H1 (cell line): ENCODE results near the gene PBX3. TPM values are rescaled to one million over a fixed set of nuclear protein-coding genes. Genes with fewer than 3 reads are reported as not detected.

Experiments
- CTCF ChIA-PET: fragments of 300-600 bp; sonication (Branson Sonifier 250); formaldehyde crosslinking; loops from one replicate; lab custom pipeline; 2021; ENCODE audit not compliant: partially characterized antibody; lab: Charles Lee
- POLR2A ChIA-PET: fragments of 300-600 bp; sonication (Branson Sonifier 250); formaldehyde crosslinking; loops from one replicate; lab custom pipeline; 2021; ENCODE audit warnings: inconsistent platforms; ENCODE audit not compliant: partially characterized antibody; lab: Charles Lee
- DNase-seq, 2 experiments: peaks; one replicate each; pipeline versions ENCODE4 v3.0.0 to v3.0.0-alpha.2; 2010 to 2022; ENCODE audit warnings: low spot score in 2 of 2, low read depth in 1 of 2, mixed read lengths in 1 of 2
- FAIRE-seq: peaks from 2 replicates; lab custom pipeline; 2011; peaks lifted over from hg19 to GRCh38; lab: Jason Lieb, UNC
- H2AFZ ChIP-seq: 2 replicates; pipeline ENCODE4 v1.8.1; 2012; ENCODE audit warnings: low read length, inconsistent platforms
- H2AK5ac ChIP-seq: 2 replicates; pipeline ENCODE4 v1.6.1; 2013; ENCODE audit warnings: low read depth, low read length
- H2BK120ac ChIP-seq: replicated peaks from 2 replicates; pipeline ENCODE3; 2013; ENCODE audit warnings: low read depth, low read length, inconsistent platforms
- H2BK12ac ChIP-seq: 2 replicates; pipeline ENCODE4 v1.6.1; 2013; ENCODE audit warnings: low read depth, low read length
- H2BK15ac ChIP-seq: 2 replicates; pipeline ENCODE4 v1.6.1; 2013; ENCODE audit warnings: low read length
- H2BK20ac ChIP-seq: 2 replicates; pipeline ENCODE4 v1.6.1; 2013; ENCODE audit warnings: low read length
- H2BK5ac ChIP-seq: 2 replicates; pipeline ENCODE4 v1.6.1; 2013; ENCODE audit warnings: low read depth, low read length
- H3K14ac ChIP-seq: 2 replicates; pipeline ENCODE4 v1.6.1; 2013; ENCODE audit warnings: inconsistent platforms; ENCODE audit not compliant: insufficient read length
- H3K18ac ChIP-seq: 2 replicates; pipeline ENCODE4 v1.6.1; 2013; ENCODE audit warnings: low read length; ENCODE audit errors: extremely low read depth
- H3K23ac ChIP-seq: 2 replicates; pipeline ENCODE4 v1.6.1; 2013; ENCODE audit warnings: inconsistent platforms; ENCODE audit not compliant: insufficient read length
- H3K23me2 ChIP-seq: 2 replicates; pipeline ENCODE4 v1.6.1; 2013; ENCODE audit warnings: low read depth, low read length
- H3K27ac ChIP-seq: 2 replicates; pipeline ENCODE4 v1.6.1; 2011; ENCODE audit warnings: low read depth, low read length, inconsistent platforms
- H3K27me3 ChIP-seq, 4 experiments: replicated peaks in 1 of 4; 1 replicate in 1 of 4; 2 replicates in 3 of 4; pipeline versions ENCODE4 v1.6.1 to v1.8.1; 2011 to 2013; ENCODE audit warnings: low read length in 3 of 4, mild to moderate bottlenecking in 3 of 4, inconsistent platforms in 2 of 4, mixed read lengths in 2 of 4, moderate library complexity in 1 of 4; ENCODE audit not compliant: control insufficient read depth in 3 of 4, insufficient read depth in 3 of 4; ENCODE audit errors: extremely low read depth in 1 of 4
- H3K36me3 ChIP-seq, 4 experiments: 2 replicates each; pipeline versions ENCODE4 v1.6.1 to v1.8.1; 2011 to 2013; ENCODE audit warnings: mild to moderate bottlenecking in 4 of 4, low read length in 3 of 4, moderate library complexity in 2 of 4, control low read depth in 1 of 4, inconsistent platforms in 1 of 4; ENCODE audit not compliant: insufficient read depth in 4 of 4, control insufficient read depth in 2 of 4
- H3K4ac ChIP-seq: replicated peaks from 2 replicates; pipeline ENCODE3; 2013; ENCODE audit warnings: low read length, low read depth, mixed read lengths, inconsistent platforms; ENCODE audit not compliant: insufficient read length
- H3K4me1 ChIP-seq, 4 experiments: replicated peaks in 1 of 4; 1 replicate in 1 of 4; 2 replicates in 3 of 4; pipeline versions ENCODE4 v1.6.1 to v1.8.1; 2011 to 2013; ENCODE audit warnings: low read length in 3 of 4, inconsistent platforms in 2 of 4, mixed read lengths in 1 of 4; ENCODE audit not compliant: insufficient read depth in 4 of 4, control insufficient read depth in 3 of 4
- H3K4me2 ChIP-seq, 2 experiments: 2 replicates each; pipeline versions ENCODE4 v1.6.1 to v1.8.1; 2011 to 2013; ENCODE audit warnings: low read depth in 2 of 2, low read length in 2 of 2, control low read depth in 1 of 2, inconsistent platforms in 1 of 2, mild to moderate bottlenecking in 1 of 2; ENCODE audit not compliant: insufficient read depth in 1 of 2
- H3K4me3 ChIP-seq, 4 experiments: fragments of 200-600, 300-600 bp in 1 of 4; sonication (generic), shearing (Covaris generic), sonication (Bioruptor Twin) in 1 of 4; 2 replicates each; pipeline versions ENCODE4 v1.5.1 to v1.8.1; 2011 to 2016; ENCODE audit warnings: low read length in 4 of 4, low read depth in 3 of 4, control low read depth in 2 of 4, inconsistent platforms in 2 of 4, mild to moderate bottlenecking in 2 of 4, mixed read lengths in 1 of 4, moderate library complexity in 1 of 4; ENCODE audit not compliant: insufficient read depth in 2 of 4; ENCODE audit errors: extremely low read depth in 1 of 4
- H3K56ac ChIP-seq: replicated peaks from 2 replicates; pipeline ENCODE3; 2013; ENCODE audit warnings: low read depth, mild to moderate bottlenecking, mixed read lengths, low read length, inconsistent platforms; ENCODE audit not compliant: insufficient read length
- H3K79me1 ChIP-seq: 2 replicates; pipeline ENCODE4 v1.6.1; 2013; ENCODE audit warnings: low read depth, low read length, control low read depth
- H3K79me2 ChIP-seq, 2 experiments: 2 replicates each; pipeline versions ENCODE4 v1.6.1 to v1.8.1; 2012 to 2013; ENCODE audit warnings: low read length in 2 of 2, mild to moderate bottlenecking in 2 of 2, inconsistent platforms in 1 of 2; ENCODE audit not compliant: insufficient read depth in 2 of 2, control insufficient read depth in 1 of 2
- H3K9ac ChIP-seq, 4 experiments: replicated peaks in 1 of 4; 1 replicate in 1 of 4; 2 replicates in 3 of 4; pipeline versions ENCODE4 v1.6.1 to v1.8.1; 2011 to 2013; ENCODE audit warnings: low read depth in 3 of 4, low read length in 3 of 4, control low read depth in 2 of 4, mild to moderate bottlenecking in 2 of 4, moderate library complexity in 2 of 4, inconsistent platforms in 1 of 4; ENCODE audit errors: extremely low read depth in 1 of 4
- H3K9me3 ChIP-seq, 2 experiments: 2 replicates each; pipeline versions ENCODE4 v1.6.1 to v1.8.1; 2012 to 2013; ENCODE audit warnings: mild to moderate bottlenecking in 2 of 2, moderate library complexity in 2 of 2, control low read depth in 1 of 2, inconsistent platforms in 1 of 2, low read depth in 1 of 2, low read length in 1 of 2, mixed read lengths in 1 of 2; ENCODE audit not compliant: insufficient read depth in 2 of 2
- H4K20me1 ChIP-seq, 2 experiments: replicated peaks in 1 of 2; 2 replicates each; pipeline versions ENCODE3 to v1.8.1; 2011 to 2013; ENCODE audit warnings: inconsistent platforms in 2 of 2, low read length in 2 of 2, mild to moderate bottlenecking in 1 of 2; ENCODE audit not compliant: insufficient read depth in 2 of 2, control insufficient read depth in 1 of 2
- H4K5ac ChIP-seq: 2 replicates; pipeline ENCODE4 v1.6.1; 2013; ENCODE audit warnings: low read length, low read depth, mixed read lengths, inconsistent platforms; ENCODE audit not compliant: insufficient read length
- H4K8ac ChIP-seq: 2 replicates; pipeline ENCODE4 v1.8.0; 2013; ENCODE audit warnings: mild to moderate bottlenecking, moderate library complexity, low read length, inconsistent platforms; ENCODE audit not compliant: insufficient read depth; ENCODE audit errors: extremely low read depth
- H4K91ac ChIP-seq: replicated peaks from 2 replicates; pipeline ENCODE3; 2013; ENCODE audit warnings: low read length, mixed read lengths, inconsistent platforms; ENCODE audit not compliant: insufficient read length
- POLR2AphosphoS5 ChIP-seq: IDR thresholded peaks from 2 replicates; pipeline ENCODE4 v1.6.1; 2011; ENCODE audit warnings: low read depth, low read length
- SIRT6 ChIP-seq: IDR thresholded peaks from one replicate; pipeline ENCODE4 v1.7.1; 2012; ENCODE audit warnings: low read length, inconsistent platforms
- SP4 ChIP-seq: IDR thresholded peaks from 2 replicates; pipeline ENCODE4 v1.6.1; 2012; ENCODE audit warnings: low read length, inconsistent platforms
- TBP ChIP-seq: IDR thresholded peaks from 2 replicates; pipeline ENCODE4 v1.6.1; 2011; ENCODE audit warnings: low read depth, low read length, improper control_type of control experiment
- whole genome bisulfite sequencing, 2 experiments: shearing (Covaris generic) in 1 of 2; methylation state at CpG; one replicate each; pipeline versions ENCODE4 v1.1.6 to v1.1.7; 2013 to 2015; ENCODE audit warnings: low lambda C conversion rate in 2 of 2, mixed read lengths in 2 of 2, inconsistent platforms in 1 of 2, low coverage in 1 of 2, missing lambda C conversion rate in 1 of 2; ENCODE audit not compliant: insufficient replicate concordance in 2 of 2, insufficient coverage in 1 of 2, insufficient read length in 1 of 2; ENCODE audit errors: extremely low coverage in 1 of 2, missing lambda C conversion rate in 1 of 2; 5-methylcytosine and 5-hydroxymethylcytosine counted together
- polyA plus RNA-seq, 7 experiments: library from polyadenylated mRNA; depleted of rRNA in 3 of 7; stranded (reverse) in 5 of 7; unstranded in 2 of 7; fragments of >200 nt in 5 of 7; fragments of 200-250 nt in 2 of 7; gene quantifications; 1 replicate in 5 of 7; 2 replicates in 1 of 7; 4 replicates in 1 of 7; pipeline versions ENCODE4 v1.2.1 to v1.2.3, GENCODE V29; 2011 to 2013; ENCODE audit warnings: missing spikeins in 2 of 7, mixed read lengths in 2 of 7
- total RNA-seq: library from RNA; stranded (reverse); fragmentation: NEBNext Ultra II Directional; extraction: Animal tissue kit (Norgen Biotek cat#: 25700); gene quantifications from 2 replicates; pipeline ENCODE4 v1.2.1, GENCODE V29; 2021

The PBX3 gene
- total and polyA plus RNA-seq, 2 of the 8 experiments (the other 6 are each of a cell fraction or from before 2014, with no cell fraction given) = 22.7 to 44.3 TPM

GRCh38 chr9:125888211-125888610 lies 141.0 kb downstream of the PBX3 start:
- Histone ChIP-seq H3K4ac (no peak overlapping the region), H3K56ac (no peak overlapping the region), H3K79me1 (no peaks in the 10 kb centered on the region), H4K5ac (no peak overlapping the region), H2AFZ (no peak overlapping the region), H4K91ac (no peak overlapping the region), H2BK20ac (no peak overlapping the region), H4K20me1 (peaks cover 0 to 7% of the 10 kb centered on the region in 2 experiments), H3K14ac (no peak overlapping the region), H3K79me2 (peaks cover 0 to 82% of the 10 kb centered on the region in 2 experiments; a peak in 2 of 4 replicates), H2AK5ac (no peak overlapping the region), H2BK5ac (no peak overlapping the region), H2BK12ac (no peak overlapping the region), H3K27me3 (no peaks in the 10 kb centered on the region), H3K23ac (no peak overlapping the region), H3K23me2 (peaks cover 2% of the 10 kb centered on the region; the same call in 1 of the 2 replicates), H2BK15ac (no peak overlapping the region), H3K9me3 (no peaks in the 10 kb centered on the region), H3K18ac (no peak overlapping the region; the same call in 1 of the 2 replicates), H3K27ac (no peak overlapping the region), H3K4me3 (no peak overlapping the region), H3K4me2 (peak overlapping the region in 1 of 2 experiments; percentile 97; a peak in 2 of 4 replicates), H3K4me1 (peaks cover 5 to 33% (median 12%) of the 10 kb centered on the region in 4 experiments), H3K36me3 (no peaks in the 10 kb centered on the region), H3K9ac (no peak overlapping the region), H2BK120ac (no peak overlapping the region), H4K8ac (no peak overlapping the region)
- ChIA-PET POLR2A (no interaction called here), CTCF (interaction anchor here (1.1 kb wide), 1 partner anchor 298 kb away, joined by 4 read pairs; no protein-coding TSS in a partner anchor)
- DNase-seq (no peak), FAIRE-seq (no peak)
- 66% methylated on average over 7 of the region's 7 CpGs; no CpG with 5 or more reads in 1 of the 2 experiments for WGBS, 2 experiments
- TF ChIP-seq SIRT6 = no peak
- no peak for TF ChIP-seq POLR2AphosphoS5
- no peak for TF ChIP-seq SP4
- no peak for TF ChIP-seq TBP
